Activated CD4-positive, alpha-beta T cell treated with anti-CD3 and anti-CD28 coated beads, Interleukin-10, Interleukin-2, amounts not matched to agents 100 ng/mL and 50 ng/mL, durations not matched to agents 16 hours and 8 hours (primary cell): ENCODE data around the gene MINDY2.

Experiments used
- DNase-seq: peaks from one replicate; pipeline ENCODE4 v3.0.0-alpha.2; 2020

Gene MINDY2

GRCh38 chr15:58889363-58889762, 118.3 kb downstream of the MINDY2 start:
- no peak for DNase-seq

DNA sequence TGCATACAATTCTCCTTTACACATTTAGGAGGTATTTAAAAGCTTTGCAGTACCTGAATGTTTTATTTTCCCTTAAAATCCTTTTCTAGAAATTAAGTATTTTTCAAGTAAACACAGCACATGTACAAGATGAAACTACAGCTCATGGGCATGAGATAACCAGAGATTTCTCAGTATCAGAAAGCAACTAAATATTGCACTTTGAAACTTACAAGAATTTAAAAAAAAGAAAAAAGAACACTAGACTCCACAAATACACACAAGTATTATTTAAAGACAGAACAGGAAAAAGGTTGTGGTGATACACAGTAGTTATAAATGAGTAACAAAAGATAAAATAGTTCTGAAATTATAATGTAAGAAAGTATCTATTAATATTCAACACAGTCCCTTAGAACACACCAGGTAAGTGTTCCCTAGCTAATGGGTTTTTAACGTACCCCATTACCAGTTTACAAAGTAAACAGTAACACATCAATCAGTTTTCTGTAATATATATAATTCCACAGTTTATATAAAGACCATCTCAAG, 127.1 kb downstream of the MINDY2 start:
- DNase-seq: no peak

- DNase-seq: no peak
Observed at GRCh38 chr15:58900631-58901030, 129.5 kb downstream of the MINDY2 start.

DNA sequence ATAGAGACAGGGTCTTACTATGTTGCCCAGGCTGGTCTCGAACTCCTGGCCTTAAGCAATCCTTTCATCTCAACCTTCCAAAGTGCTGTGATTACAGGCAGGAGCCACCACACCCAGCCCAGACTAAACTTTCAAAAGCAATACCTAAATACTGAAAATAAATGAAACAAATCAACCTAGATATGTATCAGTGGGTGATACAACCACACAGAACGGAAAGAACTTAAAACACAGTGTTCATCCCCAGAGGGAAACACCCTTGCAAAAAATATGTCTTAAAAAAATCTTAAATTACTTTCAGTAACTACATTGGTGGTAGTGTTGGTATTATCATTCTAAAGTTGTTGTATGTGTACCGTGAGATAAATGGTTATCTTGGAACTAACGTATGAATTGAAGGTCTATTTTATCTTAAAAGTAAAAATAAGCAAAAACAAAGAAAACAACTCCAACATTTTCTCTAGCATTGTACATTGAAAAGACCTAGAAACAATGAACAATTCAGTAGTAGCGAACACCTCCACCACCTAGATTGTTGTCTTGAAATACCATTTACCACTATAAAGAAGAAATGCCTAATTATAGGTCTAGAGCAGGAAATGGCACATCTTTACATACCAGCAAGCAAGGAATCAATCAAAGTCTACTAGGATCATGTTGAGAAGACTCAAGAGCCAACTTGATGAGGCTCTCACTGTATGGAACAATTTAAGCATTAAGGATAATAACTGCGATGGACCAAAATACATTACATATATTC, 137.6 kb downstream of the MINDY2 start:
- DNase-seq: no peak

GRCh38 chr15:58909616-58910015, 138.5 kb downstream of the MINDY2 start:
- DNase-seq: no peak

- no peak for DNase-seq
Observed at GRCh38 chr15:58910456-58910855, 139.4 kb downstream of the MINDY2 start.
